Measurements from ENCODE around the gene CCDC33. TPM values are rescaled to one million over a fixed set of nuclear protein-coding genes. Genes with fewer than 3 reads are reported as not detected.

Gene CCDC33
- total and polyA plus RNA-seq, 2 experiments from 2014 or later: 2.6 to 2.8 TPM

- H3K9me3 Mint-ChIP-seq: no peaks in the 10 kb centered on the region
- Histone ChIP-seq H3K4me1 (ENCODE audit: insufficient read depth) (peaks cover 11% of the 10 kb centered on the region; the same call in 1 of the 2 replicates), H3K36me3 (ENCODE audit: insufficient read depth) (no peaks in the 10 kb centered on the region), H3K79me2 (replicated peaks; ENCODE audit: insufficient read depth) (no peaks in the 10 kb centered on the region), H3K27me3 (ENCODE audit: insufficient read depth) (no peaks in the 10 kb centered on the region), H2AFZ (no peak overlapping the region), H3K9me2 (ENCODE audit: insufficient read depth) (no peaks in the 10 kb centered on the region), H3K27ac (ENCODE audit: low read depth) (no peak overlapping the region), H3F3A (replicated peaks; ENCODE audit: low read depth) (no peaks in the 10 kb centered on the region), H4K20me1 (replicated peaks; ENCODE audit: insufficient read depth) (no peaks in the 10 kb centered on the region), H3K4me2 (no peak overlapping the region), H3K4me3 (no peak overlapping the region)
- no peaks in the 10 kb centered on the region for H3K36me3 Mint-ChIP-seq (ENCODE audit: low read depth)
- DNase-seq (ENCODE audit: low spot score): no peak
- no peak overlapping the region for H3K4me3 Mint-ChIP-seq
- peaks cover 25% of the 10 kb centered on the region for H3K27me3 Mint-ChIP-seq (ENCODE audit: insufficient read depth, low read depth, poor library complexity)
- no peak overlapping the region for H3K27ac Mint-ChIP-seq
- no peak for TF ChIP-seq CTCF (conservative IDR thresholded peaks at IDR 0.05; ENCODE audit: low read depth in 2 of 2)
- TF ChIP-seq POLR2AphosphoS5 (IDR thresholded peaks at IDR 0.05; ENCODE audit: low read depth): no peak
- no peak for TF ChIP-seq NANOG (IDR thresholded peaks at IDR 0.05; ENCODE audit: borderline replicate concordance)
- no peak for TF ChIP-seq ZNF462 (CRISPR knock-in tag; IDR thresholded peaks at IDR 0.05)
- no peak for TF ChIP-seq ZNF331 (CRISPR knock-in tag; IDR thresholded peaks at IDR 0.05; ENCODE audit: low read depth)
- TF ChIP-seq EZH2phosphoT487 (IDR thresholded peaks at IDR 0.05; ENCODE audit: unreplicated experiment): no peak
- no peak for ATAC-seq
- peaks cover 34% of the 10 kb centered on the region for H3K4me1 Mint-ChIP-seq
Measured at GRCh38 chr15:74259292-74259648, 23.1 kb downstream of the CCDC33 start.

Data from GM23338 (cell line).